HL-60/S4 treated with retinoic acid at 250 ng/mL for 4 days and 3 days (cell line): ENCODE data around the gene PSME1.

Experiments used
- in situ Hi-C: fragments of 300-500 bp; cut with MboI; formaldehyde crosslinking; loops from 2 replicates; pipeline ENCODE4 v1.7.0; 2022; ENCODE audit warnings: low sequenced_read_pairs

The PSME1 gene

DNA sequence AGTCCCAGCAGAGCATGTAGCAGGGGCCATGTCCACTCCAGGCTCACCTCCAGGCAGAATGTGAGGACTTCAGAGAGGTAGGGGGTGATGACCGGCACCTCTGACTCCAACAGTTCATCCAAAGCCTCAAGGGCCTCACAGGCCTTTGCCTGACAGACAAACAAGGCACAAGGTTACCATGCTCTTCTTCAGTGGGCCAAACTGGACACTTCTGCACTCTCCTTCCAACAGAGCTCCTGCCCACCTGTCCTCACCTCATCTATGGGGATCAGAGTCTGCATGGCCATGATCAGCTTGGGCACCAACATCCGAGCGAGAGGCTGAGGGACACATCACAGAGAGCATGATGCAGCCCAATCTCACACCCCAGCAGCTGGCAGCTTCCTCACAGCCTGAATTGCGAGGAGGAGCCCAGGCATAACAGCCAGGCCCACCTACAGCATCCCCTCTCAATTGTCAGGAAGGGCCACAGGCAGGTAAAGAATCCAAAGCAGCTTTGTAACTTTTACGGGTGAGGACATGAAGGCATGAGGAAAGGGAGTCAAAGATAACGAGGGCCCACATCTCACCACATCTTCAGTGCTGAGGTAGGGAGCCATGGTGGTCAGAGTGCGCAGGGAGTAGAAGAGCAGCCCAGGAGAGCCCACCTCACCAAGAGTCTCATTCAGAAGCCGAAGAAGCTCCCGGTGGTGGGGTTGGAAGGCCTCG lies 51.0 kb downstream of the PSME1 start:
- in situ Hi-C loops, result no loop called here

DNA sequence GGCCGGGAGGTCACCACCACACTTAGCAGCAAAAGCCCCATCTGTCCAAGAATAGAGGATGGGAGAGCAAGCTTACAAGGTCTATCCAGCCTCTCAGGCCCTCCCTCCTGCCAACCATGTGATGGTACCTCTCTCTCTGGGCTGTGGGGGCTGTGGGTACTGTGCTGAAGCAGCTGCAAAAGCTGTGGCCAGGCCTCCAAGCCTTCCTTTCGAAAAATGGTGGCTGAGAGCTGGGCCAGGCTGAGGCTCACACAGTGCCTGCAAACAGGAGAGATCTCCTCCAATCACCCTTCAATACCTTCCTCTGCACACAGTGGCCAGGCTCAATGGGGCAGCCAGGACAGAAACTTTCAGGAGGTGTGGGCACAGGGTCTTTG lies 51.5 kb downstream of the PSME1 start:
- in situ Hi-C loops, result no loop called here
